OCI-LY7 (cell line): ENCODE data around the gene NGF.

Experiments used
- EZH2phosphoT487 ChIP-seq: fragments of 200-600 bp; sonication (generic); IDR thresholded peaks from 2 replicates; pipeline ENCODE4 v1.6.1; 2018; ENCODE audit warnings: low read depth, borderline replicate concordance, mild to moderate bottlenecking, mixed run types, antibody characterized with exemption, low read length, moderate library complexity, mixed read lengths
- TF ChIP-seq, protein P1 (sequence below): fragments of 200-600 bp; sonication (generic); conservative IDR thresholded peaks from 2 replicates; pipeline ENCODE4 v1.5.1; 2014; ENCODE audit warnings: mild to moderate bottlenecking, antibody characterized with exemption, low read length, moderate library complexity, mixed read lengths

DNA sequence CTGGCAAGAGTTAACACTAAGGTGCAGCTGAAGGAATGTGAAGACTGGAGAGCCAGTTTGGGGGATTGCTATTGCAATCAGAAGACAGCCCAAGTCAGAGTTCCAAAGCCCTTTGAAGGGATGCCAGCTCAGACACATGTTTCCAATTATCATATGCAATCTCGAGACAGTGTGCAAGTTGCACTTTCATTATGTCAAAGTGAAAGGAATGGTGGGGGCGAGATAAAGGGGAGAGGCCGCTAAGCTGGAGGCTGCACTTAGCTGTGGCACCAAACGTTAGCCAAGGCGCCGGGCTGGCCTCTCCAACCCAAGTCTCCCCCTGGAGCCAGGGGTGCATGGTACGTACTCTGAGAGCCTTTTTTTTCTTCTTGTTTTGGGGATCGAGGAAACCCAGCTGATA is 58.0 kb downstream of the NGF start:
- TF ChIP-seq, protein P1, sequence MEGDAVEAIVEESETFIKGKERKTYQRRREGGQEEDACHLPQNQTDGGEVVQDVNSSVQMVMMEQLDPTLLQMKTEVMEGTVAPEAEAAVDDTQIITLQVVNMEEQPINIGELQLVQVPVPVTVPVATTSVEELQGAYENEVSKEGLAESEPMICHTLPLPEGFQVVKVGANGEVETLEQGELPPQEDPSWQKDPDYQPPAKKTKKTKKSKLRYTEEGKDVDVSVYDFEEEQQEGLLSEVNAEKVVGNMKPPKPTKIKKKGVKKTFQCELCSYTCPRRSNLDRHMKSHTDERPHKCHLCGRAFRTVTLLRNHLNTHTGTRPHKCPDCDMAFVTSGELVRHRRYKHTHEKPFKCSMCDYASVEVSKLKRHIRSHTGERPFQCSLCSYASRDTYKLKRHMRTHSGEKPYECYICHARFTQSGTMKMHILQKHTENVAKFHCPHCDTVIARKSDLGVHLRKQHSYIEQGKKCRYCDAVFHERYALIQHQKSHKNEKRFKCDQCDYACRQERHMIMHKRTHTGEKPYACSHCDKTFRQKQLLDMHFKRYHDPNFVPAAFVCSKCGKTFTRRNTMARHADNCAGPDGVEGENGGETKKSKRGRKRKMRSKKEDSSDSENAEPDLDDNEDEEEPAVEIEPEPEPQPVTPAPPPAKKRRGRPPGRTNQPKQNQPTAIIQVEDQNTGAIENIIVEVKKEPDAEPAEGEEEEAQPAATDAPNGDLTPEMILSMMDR = no peak
- TF ChIP-seq EZH2phosphoT487 = no peak
